SU-DHL-6 (cell line): ENCODE data around the gene IQGAP1.

Experiments used
- EZH2phosphoT487 ChIP-seq: fragments of 200-600 bp; sonication (generic), shearing (Covaris generic); conservative IDR thresholded peaks from 2 replicates; pipeline ENCODE4 v1.6.1; 2018; ENCODE audit warnings: mild to moderate bottlenecking, antibody characterized with exemption, low read length, moderate library complexity, mixed read lengths
- TF ChIP-seq, protein P1 (sequence below): fragments of 200-600 bp; sonication (generic); IDR thresholded peaks from one replicate; pipeline ENCODE4 v1.5.1; 2017; ENCODE audit warnings: antibody characterized with exemption, mild to moderate bottlenecking, low read length, moderate library complexity; ENCODE audit not compliant: insufficient read depth, poor library complexity, severe bottlenecking

GRCh38 chr15:90500171-90500570 lies 112.1 kb downstream of the IQGAP1 start:
- TF ChIP-seq EZH2phosphoT487, result no peak
- TF ChIP-seq, protein P1, sequence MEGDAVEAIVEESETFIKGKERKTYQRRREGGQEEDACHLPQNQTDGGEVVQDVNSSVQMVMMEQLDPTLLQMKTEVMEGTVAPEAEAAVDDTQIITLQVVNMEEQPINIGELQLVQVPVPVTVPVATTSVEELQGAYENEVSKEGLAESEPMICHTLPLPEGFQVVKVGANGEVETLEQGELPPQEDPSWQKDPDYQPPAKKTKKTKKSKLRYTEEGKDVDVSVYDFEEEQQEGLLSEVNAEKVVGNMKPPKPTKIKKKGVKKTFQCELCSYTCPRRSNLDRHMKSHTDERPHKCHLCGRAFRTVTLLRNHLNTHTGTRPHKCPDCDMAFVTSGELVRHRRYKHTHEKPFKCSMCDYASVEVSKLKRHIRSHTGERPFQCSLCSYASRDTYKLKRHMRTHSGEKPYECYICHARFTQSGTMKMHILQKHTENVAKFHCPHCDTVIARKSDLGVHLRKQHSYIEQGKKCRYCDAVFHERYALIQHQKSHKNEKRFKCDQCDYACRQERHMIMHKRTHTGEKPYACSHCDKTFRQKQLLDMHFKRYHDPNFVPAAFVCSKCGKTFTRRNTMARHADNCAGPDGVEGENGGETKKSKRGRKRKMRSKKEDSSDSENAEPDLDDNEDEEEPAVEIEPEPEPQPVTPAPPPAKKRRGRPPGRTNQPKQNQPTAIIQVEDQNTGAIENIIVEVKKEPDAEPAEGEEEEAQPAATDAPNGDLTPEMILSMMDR, result no peak
